Rectal smooth muscle tissue (tissue), 1 donor: ENCODE data around the gene PTBP1.
A peak's percentile ranks its signal among the peaks of the same experiment; 100 is the strongest.
"Not testable (repeated sequence)": the region's sequence is repeated elsewhere in the genome, so short reads cannot be mapped to it uniquely, and the experiment has no call there.

ENCODE experiments used
- H3K27ac ChIP-seq: one replicate; pipeline ENCODE4 v1.7.0; 2013; ENCODE audit warnings: low read depth, low read length, inconsistent platforms
- H3K27me3 ChIP-seq: one replicate; pipeline ENCODE4 v1.7.0; 2013; ENCODE audit warnings: low read length; ENCODE audit not compliant: control insufficient read depth, insufficient read depth
- H3K36me3 ChIP-seq: one replicate; pipeline ENCODE4 v1.7.0; 2013; ENCODE audit warnings: low read length; ENCODE audit not compliant: control insufficient read depth, insufficient read depth
- H3K4me1 ChIP-seq: one replicate; pipeline ENCODE4 v1.7.0; 2013; ENCODE audit warnings: low read length; ENCODE audit not compliant: control insufficient read depth, insufficient read depth
- H3K4me3 ChIP-seq: one replicate; pipeline ENCODE4 v1.7.0; 2013; ENCODE audit warnings: low read length
- H3K9ac ChIP-seq: one replicate; pipeline ENCODE4 v1.7.0; 2013; ENCODE audit warnings: low read length

The PTBP1 gene

DNA sequence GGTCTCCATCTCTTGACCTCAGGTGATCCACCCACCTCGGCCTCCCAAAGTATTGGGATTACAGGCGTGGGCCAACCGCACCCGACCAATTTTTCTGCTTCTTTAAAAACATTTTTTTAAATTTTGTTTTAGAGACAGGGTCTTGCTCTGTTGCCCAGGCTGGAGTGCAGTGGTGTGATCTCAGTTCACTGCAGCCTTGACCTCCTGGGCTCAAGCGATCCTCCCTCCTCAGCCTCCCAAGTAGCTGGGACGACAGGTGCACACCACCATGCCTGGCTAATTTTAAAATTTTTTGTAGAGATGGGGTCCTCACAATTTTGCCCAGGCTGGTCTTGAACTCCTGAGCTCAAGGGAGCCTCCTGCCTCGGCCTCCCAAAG is 45.5 kb downstream of the PTBP1 start:
- H3K36me3 ChIP-seq, H3K9ac ChIP-seq, H3K4me3 ChIP-seq, H3K4me1 ChIP-seq, H3K27ac ChIP-seq: not testable (repeated sequence)
- H3K27me3 ChIP-seq = peaks cover 23% of the 10 kb centered on the region

DNA sequence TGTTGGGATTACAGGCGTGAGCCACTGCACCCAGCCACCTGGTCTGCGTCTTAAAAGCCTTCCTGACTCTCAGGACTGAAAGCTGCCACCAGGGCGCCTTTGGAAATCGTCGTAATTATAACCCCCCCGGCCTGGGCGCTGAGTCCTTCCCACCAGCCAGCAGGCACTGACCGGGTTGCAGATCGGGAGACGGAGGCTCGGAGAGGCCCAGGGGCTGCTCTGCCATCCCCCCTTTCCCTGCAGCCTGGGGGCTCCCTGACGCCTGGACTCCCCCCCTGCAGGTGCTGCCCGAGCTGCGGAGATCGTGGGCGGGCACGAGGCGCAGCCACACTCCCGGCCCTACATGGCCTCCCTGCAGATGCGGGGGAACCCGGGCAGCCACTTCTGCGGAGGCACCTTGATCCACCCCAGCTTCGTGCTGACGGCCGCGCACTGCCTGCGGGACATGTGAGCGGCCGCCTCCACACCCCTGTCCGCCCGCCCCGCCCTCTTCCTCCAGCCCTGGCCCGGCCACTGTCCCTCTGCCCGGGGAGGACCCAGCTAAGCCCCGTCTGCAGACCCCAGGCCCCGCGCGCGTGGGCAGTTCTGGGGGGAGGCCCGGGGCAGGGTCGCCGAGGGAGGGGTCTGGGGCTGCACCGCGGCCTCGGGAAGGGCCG is 46.1 kb downstream of the PTBP1 start:
- no peak overlapping the region for H3K27ac ChIP-seq
- H3K27me3 ChIP-seq = peaks cover 23% of the 10 kb centered on the region
- no peak overlapping the region for H3K9ac ChIP-seq
- H3K36me3 ChIP-seq = no peaks in the 10 kb centered on the region
- peak overlapping the region; percentile 41 for H3K4me3 ChIP-seq
- H3K4me1 ChIP-seq = no peaks in the 10 kb centered on the region

DNA sequence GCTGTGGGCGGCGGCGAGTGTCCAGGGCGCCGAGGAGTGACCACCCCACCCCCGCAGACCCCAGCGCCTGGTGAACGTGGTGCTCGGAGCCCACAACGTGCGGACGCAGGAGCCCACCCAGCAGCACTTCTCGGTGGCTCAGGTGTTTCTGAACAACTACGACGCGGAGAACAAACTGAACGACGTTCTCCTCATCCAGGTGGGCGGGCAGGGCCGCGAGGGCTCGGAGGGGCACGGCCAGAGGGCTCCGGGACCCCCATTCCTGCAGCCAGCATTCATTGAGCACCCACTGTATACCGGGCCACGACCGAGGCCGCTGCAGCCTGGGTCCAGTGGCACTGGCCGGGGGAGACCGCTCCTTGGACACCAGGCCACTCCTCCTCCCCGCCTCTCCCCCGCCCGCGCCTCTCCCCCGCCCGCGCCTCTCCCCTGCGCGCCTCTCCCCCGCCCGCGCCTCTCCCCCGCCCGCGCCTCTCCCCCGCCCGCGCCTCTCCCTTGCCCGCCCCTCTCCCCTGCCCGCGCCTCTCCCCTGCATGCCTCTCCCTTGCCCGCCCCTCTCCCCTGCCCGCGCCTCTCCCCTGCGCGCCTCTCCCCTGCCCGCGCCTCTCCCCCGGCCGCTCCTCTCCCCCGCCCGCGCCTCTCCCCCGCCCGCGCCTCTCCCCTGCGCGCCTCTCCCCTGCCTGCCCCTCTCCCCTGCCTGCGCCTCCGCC is 46.7 kb downstream of the PTBP1 start:
- no peaks in the 10 kb centered on the region for H3K36me3 ChIP-seq
- peak overlapping the region; percentile 41 for H3K4me3 ChIP-seq
- H3K27ac ChIP-seq = no peak overlapping the region
- no peaks in the 10 kb centered on the region for H3K4me1 ChIP-seq
- no peak overlapping the region for H3K9ac ChIP-seq
- H3K27me3 ChIP-seq = peaks cover 23% of the 10 kb centered on the region

DNA sequence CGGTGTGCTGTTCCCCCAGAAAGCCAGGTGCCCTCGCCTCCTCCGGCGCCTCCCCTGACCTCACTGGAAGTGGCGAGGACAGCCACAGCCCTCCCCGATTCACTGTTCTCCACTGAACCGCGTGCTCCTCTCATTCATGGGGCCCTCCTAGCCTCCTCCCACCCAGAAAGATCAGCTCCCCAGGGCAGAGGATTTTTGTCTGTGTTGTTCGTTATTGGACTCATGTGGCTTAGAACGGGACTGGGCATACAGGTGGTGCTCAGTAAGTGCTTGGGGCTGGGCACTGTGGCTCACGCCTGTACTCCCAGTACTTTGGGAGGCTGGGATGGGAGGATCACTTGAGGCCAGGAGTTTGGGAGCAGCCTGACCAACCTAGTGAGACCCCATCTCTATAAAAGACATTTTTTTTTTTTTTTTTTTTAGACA is 47.3 kb downstream of the PTBP1 start:
- Histone ChIP-seq H3K27me3 (peaks cover 23% of the 10 kb centered on the region), H3K36me3 (no peaks in the 10 kb centered on the region), H3K27ac (no peak overlapping the region), H3K4me1 (no peaks in the 10 kb centered on the region), H3K9ac (no peak overlapping the region), H3K4me3 (no peak overlapping the region)

DNA sequence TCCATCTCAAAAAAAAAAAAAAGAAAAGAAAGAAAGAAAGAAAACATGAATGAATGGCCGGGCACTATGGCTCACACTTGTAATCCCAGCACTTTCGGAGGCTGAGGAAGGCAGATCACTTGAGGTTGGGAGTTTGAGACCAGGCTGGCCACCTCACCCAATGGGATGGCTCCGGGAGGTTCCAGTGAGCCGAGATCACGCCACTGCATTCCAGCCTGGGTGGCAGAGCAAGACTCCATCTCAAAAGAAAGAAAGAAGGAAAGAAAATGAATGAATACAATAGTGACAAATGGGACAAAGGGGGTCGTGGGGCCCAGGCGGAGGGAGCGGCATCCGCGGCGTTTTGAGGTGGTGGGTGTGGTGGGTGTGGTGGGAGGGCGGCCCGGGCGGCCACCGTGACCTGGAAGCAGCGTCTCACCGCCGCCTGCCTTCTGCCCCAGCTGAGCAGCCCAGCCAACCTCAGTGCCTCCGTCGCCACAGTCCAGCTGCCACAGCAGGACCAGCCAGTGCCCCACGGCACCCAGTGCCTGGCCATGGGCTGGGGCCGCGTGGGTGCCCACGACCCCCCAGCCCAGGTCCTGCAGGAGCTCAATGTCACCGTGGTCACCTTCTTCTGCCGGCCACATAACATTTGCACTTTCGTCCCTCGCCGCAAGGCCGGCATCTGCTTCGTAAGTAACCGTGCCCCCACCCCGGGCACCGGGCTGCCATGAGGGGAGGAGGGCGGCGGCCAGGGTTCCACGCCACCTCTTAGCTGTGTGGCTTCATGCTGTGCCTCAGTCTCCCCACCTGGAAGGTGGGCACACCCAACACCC is 48.7 kb downstream of the PTBP1 start:
- H3K4me3 ChIP-seq = no peak overlapping the region
- no peaks in the 10 kb centered on the region for H3K36me3 ChIP-seq
- H3K27me3 ChIP-seq = peaks cover 19% of the 10 kb centered on the region
- H3K9ac ChIP-seq = no peak overlapping the region
- H3K27ac ChIP-seq = no peak overlapping the region
- H3K4me1 ChIP-seq = peaks cover 3% of the 10 kb centered on the region

DNA sequence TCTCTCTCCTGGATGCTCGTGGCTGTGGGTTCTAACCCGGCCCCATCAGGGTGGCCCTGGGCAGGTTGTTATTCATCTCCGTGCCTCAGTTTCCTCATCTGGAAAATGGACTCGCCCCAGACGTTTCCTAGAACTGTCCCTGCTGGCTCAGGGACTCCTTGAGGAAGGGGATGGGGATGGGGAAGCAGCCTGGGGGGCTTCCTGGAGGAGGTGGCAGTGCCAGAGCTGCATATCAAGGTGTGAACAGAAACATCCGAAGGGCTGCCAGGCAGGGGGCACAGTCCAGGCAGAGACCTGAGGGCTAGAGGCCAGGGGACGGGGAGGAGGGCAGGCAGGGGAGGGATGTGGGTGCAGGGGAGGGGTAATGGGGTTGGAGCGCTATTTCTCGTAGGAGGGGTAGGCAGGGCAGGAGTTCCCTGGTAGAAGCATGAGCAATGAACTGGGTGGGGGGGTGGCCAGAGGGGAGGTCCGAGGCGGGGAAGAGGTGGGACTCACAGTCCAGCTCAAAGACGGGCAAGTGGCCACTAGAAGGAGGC is 51.2 kb downstream of the PTBP1 start:
- H3K36me3 ChIP-seq = no peaks in the 10 kb centered on the region
- no peak overlapping the region for H3K4me3 ChIP-seq
- H3K4me1 ChIP-seq = peaks cover 8% of the 10 kb centered on the region
- H3K9ac ChIP-seq = no peak overlapping the region
- peaks cover 13% of the 10 kb centered on the region for H3K27me3 ChIP-seq
- H3K27ac ChIP-seq = peak overlapping the region; percentile 45

DNA sequence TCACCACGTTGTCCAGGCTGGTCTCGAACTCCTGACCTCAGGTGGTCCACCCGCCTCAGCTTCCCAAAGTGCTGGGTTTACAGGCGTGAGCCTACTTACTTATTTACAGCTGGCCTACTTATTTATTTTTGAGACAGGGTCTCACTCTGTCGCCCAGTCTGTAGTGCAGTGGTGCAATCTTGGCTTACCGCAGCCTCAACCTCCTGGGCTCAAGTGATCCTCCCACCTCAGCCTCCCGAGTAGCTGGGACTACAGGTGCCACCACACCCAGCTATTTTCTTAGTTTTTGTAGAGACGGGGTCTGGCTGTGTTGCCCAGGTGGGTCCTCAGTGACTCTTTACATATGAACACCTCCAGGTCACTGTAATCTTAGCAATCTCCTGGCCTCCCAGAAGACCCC is 51.9 kb downstream of the PTBP1 start:
- not testable (repeated sequence) for H3K36me3 ChIP-seq, H3K9ac ChIP-seq, H3K4me3 ChIP-seq, H3K4me1 ChIP-seq, H3K27ac ChIP-seq
- H3K27me3 ChIP-seq = peaks cover 13% of the 10 kb centered on the region

DNA sequence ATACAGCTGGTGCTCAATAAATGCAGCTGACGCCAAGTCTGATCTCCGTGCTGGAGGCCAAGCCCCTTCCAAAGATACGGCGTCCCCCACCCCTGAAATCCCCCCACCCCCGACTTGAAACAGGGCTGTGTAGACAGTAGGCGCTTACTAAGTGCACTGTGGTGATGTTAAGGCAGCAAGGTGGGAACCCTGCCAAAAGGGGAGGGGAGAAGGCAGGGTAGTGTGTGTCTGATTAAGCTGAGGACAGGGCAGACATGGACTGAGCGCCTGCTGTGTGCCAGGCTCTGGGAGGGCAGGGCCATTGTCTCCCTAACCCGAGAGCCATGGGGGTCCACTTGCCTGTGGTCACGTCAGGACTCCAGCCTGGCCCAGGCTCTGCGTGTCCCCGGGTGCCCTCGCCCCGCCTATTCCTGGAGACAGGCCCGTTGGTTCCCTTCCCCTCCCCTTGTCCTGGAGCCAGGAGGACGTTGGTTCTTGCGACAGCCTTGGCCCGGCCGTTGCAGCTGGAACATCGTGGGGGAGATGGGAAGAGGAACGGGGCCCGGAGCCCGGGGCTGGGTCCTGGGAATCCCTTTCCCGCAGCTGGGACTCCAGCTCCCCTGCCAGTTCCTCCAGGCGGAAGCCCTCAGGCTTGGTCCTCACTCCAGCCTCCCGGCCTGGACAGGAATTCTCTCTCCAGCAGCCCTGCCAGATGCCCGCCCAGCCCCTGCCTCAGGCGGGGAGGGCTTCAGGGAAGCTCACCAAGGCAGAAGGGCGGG is 53.1 kb downstream of the PTBP1 start:
- Histone ChIP-seq H3K4me3 (peak overlapping the region; percentile 19), H3K27ac (peak overlapping the region; percentile 80), H3K4me1 (peaks cover 8% of the 10 kb centered on the region), H3K27me3 (peaks cover 6% of the 10 kb centered on the region), H3K9ac (no peak overlapping the region), H3K36me3 (no peaks in the 10 kb centered on the region)

DNA sequence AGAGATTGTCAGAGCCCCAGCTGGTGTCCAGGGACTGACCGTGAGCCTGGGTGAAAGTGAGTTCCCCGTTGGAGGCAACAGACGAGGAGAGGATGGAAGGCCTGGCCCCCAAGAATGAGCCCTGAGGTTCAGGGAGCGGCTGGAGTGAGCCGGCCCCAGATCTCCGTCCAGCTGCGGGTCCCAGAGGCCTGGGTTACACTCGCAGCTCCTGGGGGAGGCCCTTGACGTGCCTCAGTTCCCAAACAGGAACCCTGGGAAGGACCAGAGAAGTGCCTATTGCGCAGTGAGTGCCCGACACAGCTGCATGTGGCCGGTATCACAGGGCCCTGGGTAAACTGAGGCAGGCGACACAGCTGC is 53.7 kb downstream of the PTBP1 start:
- Histone ChIP-seq H3K27ac (peak overlapping the region; percentile 80), H3K4me1 (peaks cover 8% of the 10 kb centered on the region), H3K4me3 (peak overlapping the region; percentile 19), H3K9ac (no peak overlapping the region), H3K27me3 (peaks cover 5% of the 10 kb centered on the region), H3K36me3 (no peaks in the 10 kb centered on the region)

DNA sequence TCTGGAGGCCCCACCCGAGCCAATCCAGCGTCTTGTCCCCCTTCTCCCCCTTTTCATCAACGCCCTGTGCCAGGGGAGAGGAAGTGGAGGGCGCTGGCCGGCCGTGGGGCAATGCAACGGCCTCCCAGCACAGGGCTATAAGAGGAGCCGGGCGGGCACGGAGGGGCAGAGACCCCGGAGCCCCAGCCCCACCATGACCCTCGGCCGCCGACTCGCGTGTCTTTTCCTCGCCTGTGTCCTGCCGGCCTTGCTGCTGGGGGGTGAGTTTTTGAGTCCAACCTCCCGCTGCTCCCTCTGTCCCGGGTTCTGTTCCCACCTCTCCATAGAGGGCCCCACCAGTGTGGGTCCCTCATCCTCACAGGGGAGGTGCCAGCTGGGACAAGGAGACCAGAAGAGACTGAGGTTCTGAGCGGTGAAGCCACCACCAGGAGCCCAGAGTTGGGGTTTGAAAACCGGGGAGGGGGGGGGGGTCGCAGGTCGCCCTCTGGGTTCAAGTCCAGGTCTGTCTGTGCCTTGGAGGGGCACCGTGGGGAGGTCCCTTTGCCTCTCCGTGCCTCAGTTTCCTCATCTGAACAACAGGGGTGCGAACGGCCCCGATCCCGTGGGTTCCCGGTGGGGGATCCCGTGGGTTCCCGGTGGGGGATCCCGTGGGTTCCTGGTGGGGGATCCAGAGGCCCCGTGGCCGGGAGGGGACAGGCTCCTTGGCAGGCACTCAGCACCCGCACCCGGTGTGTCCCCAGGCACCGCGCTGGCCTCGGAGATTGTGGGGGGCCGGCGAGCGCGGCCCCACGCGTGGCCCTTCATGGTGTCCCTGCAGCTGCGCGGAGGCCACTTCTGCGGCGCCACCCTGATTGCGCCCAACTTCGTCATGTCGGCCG is 55.1 kb downstream of the PTBP1 start, which contains the start of gene ELANE:
TSS of gene ELANE (plus strand) at position 168 of the 878 bp plus-strand sequence. CDS start at position 194, 26 bp downstream.
- Histone ChIP-seq H3K4me3 (no peak within 1 kb of the TSS), H3K36me3 (no peaks in the 10 kb centered on the region), H3K4me1 (peaks cover 8% of the 10 kb centered on the region), H3K27me3 (peaks cover 4% of the 10 kb centered on the region), H3K27ac (peak within 1 kb of the TSS; percentile 80), H3K9ac (no peak within 1 kb of the TSS)

DNA sequence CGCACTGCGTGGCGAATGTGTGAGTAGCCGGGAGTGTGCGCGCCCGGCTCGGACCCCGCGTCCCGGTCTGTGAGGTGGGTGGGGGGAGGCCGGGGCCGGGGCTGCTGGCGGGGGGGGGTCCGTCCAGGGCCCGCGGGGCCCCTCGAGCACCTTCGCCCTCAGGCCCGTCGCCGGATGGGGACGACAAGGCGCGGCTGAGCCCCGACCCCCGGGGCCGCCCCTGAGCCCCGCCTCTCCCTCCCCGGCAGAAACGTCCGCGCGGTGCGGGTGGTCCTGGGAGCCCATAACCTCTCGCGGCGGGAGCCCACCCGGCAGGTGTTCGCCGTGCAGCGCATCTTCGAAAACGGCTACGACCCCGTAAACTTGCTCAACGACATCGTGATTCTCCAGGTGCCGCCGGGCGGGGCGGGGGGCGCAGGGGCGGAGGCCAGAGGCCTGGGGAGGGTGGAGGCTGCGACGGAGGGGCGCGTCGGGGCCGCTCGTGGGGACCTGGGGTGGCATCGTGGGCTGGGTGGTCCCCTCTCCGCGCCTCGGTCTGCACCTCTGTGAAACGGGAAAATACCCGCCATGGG is 55.8 kb downstream of the PTBP1 start:
- no peak overlapping the region for H3K27ac ChIP-seq
- H3K27me3 ChIP-seq = peaks cover 4% of the 10 kb centered on the region
- H3K4me3 ChIP-seq = no peak overlapping the region

More for the DNA sequence above, 55.8 kb downstream of the PTBP1 start:
- Histone ChIP-seq H3K36me3 (no peaks in the 10 kb centered on the region), H3K4me1 (peaks cover 8% of the 10 kb centered on the region), H3K9ac (no peak overlapping the region)
